Stimulated activated naive CD4-positive, alpha-beta T cell (primary cell): ENCODE data around the gene CIDEB.

Experiments used
- DNase-seq, 6 experiments: peaks; one replicate each; lab custom pipeline; 2025; lab: John Stamatoyannopoulos, UW

The CIDEB gene

DNA sequence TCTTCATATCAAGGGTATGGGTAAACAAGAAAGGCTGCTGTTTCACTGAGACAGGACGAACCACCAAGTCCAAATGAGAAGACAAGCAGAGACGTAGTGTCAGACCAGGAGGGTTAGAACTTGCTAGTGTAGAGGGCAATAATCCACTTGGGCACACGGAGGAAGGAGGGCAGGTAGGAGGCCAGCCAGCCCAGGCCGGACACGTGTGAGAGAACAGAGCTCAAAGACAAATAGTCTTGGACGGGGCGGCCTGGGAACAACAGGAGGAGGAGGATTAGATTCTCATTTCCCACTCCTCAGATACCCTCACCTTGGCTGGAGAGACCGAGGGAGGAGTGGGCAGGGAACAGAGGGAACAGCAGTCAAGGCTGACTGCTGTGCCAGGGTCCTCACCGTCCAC is 17.0 kb downstream of the CIDEB start:
- no peak for DNase-seq

GRCh38 chr14:24289649-24290280 is 18.0 kb downstream of the CIDEB start:
- no peak for DNase-seq

GRCh38 chr14:24286996-24287395 is 20.8 kb downstream of the CIDEB start:
- DNase-seq: no peak

GRCh38 chr14:24285351-24285750 is 22.4 kb downstream of the CIDEB start:
- DNase-seq: no peak

DNA sequence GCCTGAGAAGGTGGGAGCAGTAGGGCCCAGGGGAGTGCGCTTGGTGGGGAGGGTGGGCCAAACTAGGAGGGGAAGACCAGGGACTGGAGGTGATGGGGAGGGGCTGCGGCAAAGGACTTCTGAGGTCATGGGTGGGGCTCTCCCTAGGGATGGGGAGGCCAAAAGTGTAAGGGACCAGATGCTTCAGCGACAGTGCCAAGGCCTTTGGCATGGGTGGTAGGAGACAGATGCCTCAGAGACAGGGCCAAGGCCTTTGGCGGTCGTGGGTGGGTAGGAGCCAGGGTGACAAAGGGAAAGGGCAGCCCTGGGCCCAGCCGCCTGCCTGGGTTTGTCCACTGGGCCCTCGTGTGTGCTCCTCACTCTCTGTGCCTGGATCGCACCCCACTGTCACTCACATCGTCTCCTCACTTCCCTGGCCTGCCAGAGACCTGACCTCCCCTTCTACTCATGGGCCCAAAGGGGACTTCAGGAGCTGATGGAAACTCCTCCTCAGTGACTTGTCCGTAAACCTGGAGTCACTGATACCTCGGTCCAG is 23.2 kb downstream of the CIDEB start:
- DNase-seq: no peak

GRCh38 chr14:24283796-24284460 is 23.8 kb downstream of the CIDEB start:
- DNase-seq: no peak

GRCh38 chr14:24282736-24283135 is 25.0 kb downstream of the CIDEB start:
- DNase-seq: no peak

DNA sequence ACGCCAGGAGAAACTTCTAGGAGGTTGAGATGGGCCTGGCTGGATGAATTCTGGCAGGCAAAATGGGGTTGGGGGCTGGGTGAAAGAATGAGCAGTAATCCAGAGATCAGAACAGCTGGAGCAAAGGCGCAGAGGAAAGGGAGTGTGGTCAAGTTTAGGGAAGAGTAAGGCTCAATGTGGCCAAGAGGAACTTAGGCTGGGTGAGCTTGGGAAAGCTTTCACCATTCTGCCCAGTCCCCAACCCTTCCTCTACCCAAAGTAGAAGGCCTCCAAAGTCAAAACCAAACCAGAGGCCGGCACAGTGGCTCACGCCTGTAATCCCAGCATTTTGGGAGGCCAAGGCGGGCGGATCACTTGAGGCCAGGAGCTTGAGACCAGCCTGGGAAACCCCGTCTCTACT is 26.1 kb downstream of the CIDEB start:
- no peak for DNase-seq

DNA sequence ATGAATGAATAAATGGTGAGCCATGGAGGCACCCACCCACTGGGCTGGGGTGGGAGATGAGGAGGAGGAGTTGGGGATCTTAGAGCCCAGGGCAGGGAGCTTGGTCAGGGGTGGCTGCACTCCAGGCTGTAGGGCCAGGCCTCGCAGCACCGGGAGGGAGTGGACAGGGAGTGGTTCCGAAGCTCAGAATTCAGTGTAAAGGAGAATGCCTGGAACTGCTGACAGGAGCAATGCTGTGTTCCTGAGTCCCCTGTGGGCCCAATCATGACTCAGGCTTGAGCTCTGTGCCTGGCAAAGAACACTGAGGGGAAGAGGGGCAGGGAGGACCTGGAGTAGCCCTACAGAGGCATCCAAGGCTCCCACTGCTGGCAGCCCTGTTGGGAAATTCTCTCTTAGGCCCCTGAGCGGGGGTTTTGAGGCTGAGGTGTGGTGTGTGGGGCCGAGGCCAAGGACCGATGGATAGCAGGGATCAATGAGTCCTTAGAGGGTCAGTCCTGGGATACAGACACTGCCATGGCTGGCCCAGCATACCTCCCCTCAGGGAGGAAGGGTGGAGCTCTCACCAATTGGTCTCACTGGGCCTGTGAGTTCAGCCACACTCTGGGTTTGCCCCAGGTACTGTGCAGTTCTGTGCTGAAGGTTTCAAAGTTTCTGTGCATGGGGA is 26.8 kb downstream of the CIDEB start:
- DNase-seq: no peak

DNA sequence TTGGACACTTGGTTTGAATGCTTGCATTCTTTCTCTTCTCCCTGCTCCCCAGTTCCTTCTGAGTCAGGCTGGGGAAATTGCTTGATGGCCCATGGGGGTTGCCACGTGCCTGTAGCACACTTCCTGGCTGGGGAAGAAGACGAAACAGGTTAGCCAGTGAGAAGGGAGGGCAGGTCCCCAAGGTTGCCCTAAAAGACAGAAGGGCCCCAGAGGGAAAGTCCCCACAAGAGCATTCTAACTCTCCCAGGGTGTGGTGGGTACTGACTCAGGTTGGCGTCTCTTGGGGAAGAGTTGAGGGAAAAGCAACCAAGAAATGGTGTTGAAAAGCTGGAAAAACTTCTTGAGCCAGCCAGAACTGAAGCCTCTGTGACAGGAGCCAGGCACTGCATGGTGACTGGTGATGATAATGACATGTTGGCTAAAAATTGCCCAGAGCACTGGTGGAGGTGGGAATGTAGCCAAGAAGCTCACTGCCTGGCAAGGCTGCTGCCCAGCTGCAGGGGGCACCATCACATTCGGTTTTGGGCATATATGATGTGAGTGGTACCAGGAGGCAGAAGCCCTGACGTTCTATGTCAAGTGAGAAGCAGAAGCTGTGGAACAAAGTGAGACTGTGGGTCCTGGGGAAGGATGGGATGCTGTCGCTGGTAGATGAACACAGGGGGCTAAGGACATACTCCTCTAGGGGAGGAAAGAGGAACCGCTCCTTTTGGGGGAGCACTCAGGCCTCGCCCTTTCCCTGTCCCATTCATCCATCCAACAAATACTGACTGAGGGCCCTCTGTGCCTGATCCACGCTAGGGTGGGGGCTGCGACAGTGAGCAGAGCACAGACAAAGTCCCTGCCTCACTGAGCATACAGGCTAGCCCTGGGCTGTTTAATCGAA is 28.2 kb downstream of the CIDEB start:
- DNase-seq: peak; percentile 12 to 38 (median 28)

DNA sequence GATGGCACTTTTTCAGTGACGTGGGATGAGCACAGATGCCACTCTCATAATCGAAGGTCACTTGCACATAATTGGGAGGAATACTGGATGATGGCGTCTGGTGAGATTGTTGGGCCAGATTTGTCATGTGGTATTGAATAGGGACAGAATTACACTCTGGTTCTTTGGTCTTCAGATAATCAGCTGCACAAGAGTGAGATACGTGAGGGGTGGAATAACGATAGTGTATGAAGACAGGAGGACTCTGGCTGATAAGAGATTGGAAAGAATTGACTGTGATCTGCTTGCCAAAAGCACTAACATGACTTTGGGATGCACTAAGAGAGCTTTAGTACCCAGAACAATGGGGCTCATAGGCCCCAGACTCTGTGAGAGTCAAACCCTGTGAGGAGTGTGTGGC is 29.4 kb downstream of the CIDEB start:
- DNase-seq: no peak

DNA sequence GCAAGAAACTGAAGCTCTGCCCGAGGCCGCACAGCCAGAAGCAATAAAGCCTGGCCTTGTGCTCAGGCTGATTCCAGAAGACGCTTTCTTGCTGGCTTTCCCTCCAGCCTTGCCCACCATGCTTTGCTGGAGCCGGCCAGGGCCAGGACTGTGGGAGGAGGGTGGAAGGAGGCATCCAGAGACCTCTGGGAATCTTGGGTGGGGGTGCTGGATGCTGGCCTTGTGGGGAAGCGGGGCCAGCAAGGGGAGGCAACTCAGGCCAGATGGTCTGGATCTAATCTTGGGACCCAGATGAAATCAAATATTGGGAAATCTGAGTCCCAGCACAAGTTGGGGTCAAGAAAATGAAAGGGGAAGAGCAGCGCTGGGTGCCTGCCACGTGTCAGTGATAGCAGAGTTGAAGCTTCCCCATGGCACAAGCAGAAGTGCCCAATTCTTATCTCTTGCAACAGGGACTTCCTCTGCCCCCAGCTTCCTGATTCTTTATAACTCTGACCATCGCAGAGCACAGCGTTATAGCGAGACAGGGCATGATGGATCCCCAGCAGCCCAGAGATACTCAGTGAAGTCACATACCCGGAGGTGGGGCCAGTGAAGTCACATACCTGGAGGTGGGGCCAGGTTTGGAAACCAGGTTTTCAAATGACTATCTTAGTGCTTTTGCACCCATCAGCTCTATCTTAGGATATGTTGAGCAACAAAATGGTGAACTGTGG is 30.0 kb downstream of the CIDEB start:
- no peak for DNase-seq

DNA sequence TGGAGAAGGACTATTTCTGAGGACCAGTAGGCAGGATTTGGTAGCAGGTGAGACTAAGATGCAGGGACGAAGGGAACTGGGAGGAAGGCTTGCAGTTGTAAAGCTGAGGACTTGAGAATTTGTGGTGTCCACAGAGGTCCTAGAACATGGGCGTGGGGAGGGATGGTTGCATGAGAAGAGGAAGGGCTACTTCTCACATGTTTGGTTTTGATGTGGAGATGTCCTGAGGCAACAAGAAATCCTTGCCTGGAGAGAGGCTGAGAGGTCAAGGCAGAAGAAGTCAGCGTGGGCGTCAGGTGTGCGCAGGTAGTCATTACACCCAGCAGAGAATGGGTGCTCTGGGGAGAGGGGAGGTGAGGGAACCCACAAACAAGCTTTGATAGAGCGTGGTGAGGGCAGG is 30.7 kb downstream of the CIDEB start:
- no peak for DNase-seq

DNA sequence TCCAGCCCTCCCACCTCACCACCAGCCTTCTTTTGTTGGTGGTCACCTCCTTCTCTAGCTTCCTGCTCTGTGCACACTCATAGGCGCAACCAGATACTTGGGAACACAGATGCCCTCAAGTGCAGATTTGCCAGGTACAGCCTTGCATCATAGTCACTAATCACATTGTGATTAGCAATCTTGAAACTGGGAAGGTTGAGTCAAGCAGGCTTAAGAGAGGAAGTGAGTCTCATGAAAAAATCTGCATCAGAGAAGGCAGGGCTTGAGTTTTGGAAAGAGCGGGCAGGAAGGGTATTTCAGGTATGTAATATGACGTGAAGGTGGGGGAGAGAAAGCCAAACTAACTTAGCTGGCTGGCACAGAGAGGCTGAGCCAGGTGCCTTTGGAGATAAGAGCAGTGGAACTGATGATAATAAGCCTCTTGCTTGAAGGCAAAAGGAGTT is 33.7 kb downstream of the CIDEB start:
- DNase-seq: peak in 5 of 6 experiments; percentile 12 to 67 (median 59)

- DNase-seq: no peak
These were observed 34.3 kb downstream of the CIDEB start for GRCh38 chr14:24273422-24273998.

GRCh38 chr14:24272467-24272866 is 35.3 kb downstream of the CIDEB start:
- no peak for DNase-seq

DNA sequence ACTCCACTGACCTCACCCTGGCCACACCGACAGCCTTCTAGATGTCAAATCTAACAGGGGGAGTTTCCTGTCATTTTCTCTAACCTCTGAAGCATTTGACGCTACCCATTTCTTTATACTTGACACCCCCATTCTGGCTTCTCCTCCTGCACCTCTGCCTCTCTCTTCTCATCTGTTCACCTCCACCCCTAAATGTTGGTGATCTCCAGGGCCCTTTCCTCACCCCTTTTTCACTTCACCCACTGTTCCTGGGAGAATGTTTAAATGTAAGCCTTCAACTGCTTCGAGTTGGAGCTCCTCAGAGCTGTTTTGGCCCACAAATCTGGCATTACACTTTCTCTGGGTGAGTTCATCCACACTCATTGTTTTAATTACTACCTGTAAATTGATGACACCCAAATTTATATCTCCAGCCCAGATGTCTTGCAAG is 35.9 kb downstream of the CIDEB start:
- DNase-seq: no peak

- peak; percentile 84 to 96 (median 92) for DNase-seq
These were observed 36.5 kb downstream of the CIDEB start, which contains the start of gene RABGGTA for GRCh38 chr14:24271134-24271833. TSS of gene RABGGTA (minus strand) at chr14:24271597. CDS start at chr14:24271115, 482 bp downstream.

DNA sequence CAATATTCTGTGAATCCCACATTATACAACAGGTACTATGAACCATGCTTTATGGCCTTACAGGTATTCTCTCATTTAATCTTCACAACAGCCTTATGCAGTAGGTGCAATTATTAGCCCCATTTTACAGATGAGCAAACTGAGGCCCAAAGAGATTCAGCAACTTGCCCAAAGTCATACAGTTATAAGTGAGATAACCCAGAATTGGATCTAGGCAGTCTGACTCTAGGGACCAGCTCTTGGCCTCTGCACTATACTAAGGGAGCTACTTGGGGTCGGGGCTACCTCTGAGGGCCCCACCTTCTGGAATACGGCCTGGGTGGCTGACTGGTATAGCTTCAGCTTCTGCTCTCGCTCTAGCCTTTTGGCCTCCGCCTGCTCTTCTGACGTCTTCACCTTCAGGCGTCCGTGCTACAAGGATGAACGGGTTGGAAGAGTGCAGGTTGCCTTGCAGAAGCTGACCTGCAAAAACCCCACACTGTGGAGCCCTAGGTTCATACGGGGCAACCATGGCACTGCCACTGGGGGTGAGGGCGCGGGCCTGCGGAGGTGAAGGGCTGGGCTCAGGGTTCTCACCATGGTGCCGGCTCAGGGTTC is 37.1 kb downstream of the CIDEB start:
- no peak for DNase-seq
